GM21526 (cell line): Measurements from ENCODE around the gene COPS2.

Source experiments
- ATAC-seq: cut with Tn5 transposase; IDR thresholded peaks from one replicate; pipeline ENCODE4 v1.9.1; 2021; ENCODE audit warnings: moderate library complexity; ENCODE audit not compliant: unreplicated experiment, low FRiP score

Gene COPS2

DNA sequence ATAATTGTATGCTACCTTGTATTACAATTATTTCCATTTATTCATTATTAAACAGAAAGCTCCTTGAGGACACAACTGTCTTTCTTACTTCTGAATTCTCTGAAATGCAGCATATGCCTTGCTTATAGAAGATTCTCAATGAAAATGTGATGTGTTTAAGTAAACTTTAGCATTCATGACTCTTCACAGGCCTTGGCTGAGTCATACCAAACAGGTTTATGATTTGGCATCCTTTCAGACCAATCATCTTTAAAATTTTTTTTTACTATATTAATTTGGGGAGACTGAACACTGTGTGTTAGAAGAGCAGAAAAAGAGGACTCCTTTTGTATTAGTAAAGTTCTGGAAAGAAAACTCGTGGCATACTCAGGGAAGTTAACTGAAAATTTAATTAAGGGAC, 8.3 kb upstream of the COPS2 start:
- no peak for ATAC-seq

DNA sequence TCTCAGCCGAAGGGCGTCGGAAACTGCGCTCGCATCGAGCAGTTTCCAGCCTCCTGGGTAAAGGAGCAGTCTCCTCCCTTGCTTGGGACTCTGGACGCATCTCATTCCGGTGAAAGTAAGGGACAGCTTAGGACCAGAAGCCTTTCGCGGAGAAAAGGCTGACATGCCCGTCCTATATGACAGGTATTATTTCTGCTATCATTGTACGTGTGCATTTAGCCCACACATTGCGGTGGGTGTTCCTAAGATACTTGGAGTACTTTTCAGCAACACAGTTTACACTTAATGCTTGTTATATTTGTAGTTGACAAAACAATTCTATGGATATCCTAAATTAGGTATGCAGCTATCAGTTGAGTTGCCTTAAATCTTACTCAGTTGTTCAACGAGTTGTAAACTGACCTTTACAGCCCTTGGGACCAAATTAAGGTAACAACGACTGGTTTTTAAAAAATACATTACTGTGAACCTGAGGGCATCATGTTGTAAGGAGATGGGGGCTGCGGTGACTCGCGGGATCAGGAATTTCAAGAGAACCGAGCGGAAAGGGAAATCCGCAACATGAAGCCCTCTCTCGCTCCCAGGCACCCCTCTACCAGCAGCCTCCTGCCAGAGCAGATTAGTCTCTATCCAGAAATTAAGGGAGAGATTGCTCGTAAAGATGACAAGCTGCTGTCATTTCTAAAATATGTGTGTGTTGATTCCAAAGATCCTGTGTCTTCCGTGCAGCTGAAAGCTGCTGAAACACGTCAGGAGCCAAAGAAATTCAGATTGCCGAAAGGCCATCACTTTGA, 632 bp upstream of the COPS2 start:
- no peak for ATAC-seq

DNA sequence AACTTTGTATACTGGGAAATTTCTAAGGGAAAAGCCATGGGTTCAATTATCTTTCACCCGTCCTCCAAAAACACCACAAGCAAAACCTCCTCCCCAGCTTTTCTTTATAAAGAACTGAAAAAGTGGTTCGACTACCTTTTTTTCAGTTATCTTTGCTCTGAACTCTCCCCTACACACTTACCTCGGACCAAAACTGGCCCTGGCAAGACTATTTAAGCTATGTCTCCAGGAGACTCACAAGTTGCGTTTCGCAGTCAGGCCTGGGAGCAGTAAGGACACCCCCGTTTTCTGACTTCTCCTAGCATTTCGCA, 645 bp downstream of the COPS2 start:
- no peak for ATAC-seq

DNA sequence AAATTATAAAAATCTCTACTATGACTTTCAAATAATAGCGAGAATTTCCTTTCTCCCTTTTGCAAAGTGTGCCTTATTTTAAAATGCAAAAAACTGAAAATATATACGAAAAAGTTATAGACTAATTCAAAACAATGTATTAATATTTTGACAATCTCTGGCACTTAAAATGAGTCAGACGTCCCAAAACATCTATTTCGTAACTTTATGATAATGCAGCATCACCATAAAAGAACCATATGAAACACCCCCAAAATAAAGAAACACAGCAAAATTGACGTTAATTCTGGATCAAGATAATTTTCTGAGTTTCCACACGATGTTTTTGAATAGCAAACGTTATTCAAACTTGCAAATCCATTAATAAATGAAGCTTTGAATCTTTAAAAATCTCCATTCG, 1.0 kb downstream of the COPS2 start:
- ATAC-seq: no peak

DNA sequence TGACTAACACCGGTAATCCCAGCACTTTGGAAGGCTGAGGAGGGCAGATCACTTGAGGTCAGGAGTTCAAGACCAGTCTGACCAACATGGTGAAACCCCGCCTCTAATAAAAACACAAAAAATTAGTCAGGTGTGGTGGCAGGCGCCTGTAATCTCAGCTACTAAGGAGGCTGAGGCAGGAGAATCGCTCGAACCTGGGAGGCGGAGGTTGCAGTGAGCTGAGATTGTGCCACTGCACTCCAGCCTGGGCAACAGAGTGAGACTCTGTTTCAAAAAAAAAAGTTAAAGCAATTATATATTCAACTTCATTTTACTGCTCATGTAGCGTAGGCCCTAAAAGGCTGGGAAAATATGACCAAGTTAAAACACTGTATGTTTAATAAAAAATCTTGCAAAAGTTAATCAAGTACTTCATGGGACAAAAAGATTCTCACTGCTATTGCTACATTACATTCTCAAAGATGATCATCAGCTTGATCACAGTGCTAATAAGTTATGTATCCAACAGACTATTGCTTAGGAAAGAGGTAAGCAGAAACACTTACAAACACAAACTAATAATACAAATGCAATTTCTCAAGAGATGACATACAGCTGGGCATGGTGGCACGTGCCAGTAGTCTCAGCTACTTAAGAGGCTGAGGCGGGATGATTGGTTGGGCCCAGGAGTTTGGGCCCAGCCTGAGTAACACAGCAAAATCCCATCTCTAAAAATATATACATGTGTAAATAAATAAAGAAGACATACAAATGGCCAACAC, 2.7 kb downstream of the COPS2 start:
- ATAC-seq: no peak

DNA sequence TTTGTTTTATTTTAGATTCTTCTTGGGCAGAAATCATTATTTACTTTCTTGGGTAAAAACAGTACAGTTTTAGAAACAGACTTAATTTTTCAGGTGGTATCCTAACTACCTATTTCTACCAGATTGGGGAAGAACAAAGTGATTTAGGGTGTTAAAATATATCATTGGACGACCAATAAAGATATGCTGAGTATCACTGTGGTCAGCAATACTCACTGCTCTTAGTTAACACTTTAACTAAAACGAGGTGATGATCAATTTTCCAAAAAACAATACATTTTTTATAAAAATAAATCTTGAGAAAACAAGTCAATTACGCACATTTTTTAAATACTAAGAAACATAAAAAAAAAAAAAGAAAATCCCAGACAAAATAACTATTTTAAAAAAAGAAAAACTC, 3.6 kb downstream of the COPS2 start:
- ATAC-seq: no peak

DNA sequence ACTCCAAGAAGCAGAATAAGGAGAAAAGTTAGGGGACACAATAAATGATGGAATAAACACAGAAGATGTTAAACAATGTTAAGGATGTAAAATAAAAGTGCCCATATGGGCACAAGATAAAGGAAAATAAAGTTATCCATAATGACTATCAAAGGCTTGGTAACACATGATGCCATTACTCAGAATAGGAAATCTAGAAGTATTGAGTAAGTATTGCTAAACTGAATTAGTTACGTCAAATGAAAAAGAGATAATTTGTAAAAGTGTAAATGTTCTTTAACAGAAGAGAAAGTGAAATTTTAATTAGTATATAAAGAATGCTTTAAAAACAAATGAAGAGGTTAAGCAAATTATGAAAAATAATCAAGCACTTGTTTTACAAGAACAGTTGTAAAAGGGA, 6.7 kb downstream of the COPS2 start:
- ATAC-seq: no peak

DNA sequence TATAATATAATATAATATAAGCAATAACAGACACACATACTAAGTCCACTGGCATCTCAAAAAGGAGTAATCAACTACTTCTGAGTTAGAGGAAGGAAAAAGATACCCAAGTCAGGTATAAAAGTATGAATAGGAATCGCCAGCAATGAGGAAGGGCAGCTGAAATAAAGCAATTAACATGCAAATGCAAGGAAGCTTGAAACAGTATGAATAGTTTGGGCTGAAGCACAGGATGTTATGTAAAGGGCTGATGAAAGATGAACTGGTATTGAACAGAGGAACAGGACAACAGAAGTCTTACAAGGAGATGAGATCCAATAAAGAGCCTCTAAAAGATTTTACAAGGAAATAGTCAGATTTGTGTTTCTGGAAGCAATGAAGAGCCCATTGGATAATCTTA, 7.1 kb downstream of the COPS2 start:
- no peak for ATAC-seq

DNA sequence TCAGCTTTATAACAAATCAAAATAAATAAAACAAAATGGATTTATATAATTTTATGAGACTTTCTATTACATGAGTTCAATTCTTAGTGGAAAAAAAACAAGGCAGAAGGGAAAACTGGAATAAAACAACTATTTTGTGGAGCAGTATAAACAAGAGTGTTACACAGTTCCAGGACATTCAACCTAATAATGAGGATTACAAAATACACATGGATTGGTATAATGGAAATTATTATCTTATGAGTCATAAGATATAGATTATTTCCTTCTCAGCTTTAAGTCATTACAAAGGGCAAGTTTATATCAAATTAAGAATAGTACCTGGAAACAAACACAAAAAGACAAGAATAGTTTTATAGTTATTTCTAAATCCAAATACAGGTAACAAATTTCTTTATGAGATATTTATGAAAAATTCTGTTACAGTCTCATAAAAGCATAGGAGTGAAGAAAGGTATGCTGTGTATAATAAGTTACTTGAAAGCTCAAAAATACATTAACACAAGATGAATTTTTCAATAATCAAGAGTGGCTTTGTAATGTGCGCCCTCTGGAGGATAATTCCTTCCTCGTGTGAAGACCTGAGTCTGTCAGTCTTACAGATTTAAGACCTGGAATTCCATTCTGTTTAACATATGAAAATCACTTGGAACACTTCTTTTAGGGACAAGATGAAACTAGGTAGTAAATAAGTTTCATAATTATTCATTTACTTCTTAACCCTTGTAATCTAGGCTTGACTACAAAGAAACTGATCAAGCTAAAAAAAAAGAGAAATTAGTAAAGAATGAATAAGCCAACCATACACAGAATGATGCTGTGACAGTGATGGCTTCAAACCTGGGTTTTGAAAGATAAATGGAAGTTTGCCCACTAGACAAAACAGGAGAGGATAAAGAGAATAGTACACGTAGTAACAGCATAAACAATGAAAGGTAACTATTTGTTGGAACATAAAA, 9.5 kb downstream of the COPS2 start:
- ATAC-seq: no peak

DNA sequence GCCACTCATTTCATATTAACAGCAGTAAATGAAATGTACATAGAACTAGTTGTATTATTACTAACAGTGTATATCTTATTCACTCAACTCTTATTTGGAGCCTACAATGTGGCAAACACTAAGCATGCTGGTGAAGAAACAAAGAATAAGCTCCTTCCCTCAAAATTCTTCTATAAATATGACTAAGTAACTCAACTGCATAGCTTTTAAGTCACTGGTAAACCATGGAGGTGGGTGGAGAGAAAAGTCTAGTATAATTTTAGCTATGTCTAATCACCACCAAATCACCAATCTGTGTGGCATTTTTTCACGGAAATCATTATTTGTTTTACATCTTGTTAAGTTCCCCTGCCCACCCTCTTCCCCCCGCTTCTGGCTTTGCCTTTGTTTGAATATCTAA, 17.5 kb downstream of the COPS2 start:
- ATAC-seq: no peak

DNA sequence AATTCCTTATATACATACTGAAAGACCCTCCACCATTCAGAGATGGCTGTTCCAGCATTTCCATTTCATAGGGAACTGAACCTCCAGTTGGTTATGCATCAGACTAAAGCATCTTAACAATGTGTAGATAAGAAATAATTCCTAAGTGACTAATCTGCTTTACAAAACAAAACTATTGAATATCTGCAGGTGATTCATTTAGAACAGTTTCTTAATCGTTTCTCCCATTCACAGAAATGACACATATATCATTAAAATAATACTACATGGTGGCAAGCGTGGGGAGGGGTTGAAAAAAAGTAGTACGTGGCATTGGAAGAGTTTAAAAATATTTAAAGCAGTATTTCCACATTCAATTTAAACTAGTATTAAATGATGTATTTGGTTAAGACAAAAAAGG, 19.5 kb downstream of the COPS2 start:
- no peak for ATAC-seq

DNA sequence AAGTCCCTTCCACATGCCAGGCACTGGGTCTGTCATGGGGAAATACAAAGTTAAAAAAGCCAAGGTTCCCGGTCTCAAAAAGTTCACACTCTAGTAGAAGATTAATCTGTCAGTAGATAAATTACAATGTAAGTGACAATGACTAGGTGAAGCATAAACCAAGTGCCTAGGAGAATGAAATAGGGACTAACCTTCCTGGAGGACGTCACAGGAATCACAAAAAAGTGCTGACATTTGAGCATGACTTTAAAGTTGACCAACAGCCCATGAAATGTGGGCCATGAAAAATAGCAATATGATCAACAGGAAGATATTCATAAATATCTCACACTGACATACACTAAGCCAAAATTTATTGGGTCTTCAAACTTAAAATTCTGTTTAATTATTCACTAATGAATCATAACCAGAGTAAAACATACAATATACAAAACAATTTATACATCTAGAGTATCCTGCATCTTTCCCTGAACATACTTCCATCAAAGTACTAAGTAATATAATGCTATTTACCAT, 20.0 kb downstream of the COPS2 start:
- no peak for ATAC-seq

DNA sequence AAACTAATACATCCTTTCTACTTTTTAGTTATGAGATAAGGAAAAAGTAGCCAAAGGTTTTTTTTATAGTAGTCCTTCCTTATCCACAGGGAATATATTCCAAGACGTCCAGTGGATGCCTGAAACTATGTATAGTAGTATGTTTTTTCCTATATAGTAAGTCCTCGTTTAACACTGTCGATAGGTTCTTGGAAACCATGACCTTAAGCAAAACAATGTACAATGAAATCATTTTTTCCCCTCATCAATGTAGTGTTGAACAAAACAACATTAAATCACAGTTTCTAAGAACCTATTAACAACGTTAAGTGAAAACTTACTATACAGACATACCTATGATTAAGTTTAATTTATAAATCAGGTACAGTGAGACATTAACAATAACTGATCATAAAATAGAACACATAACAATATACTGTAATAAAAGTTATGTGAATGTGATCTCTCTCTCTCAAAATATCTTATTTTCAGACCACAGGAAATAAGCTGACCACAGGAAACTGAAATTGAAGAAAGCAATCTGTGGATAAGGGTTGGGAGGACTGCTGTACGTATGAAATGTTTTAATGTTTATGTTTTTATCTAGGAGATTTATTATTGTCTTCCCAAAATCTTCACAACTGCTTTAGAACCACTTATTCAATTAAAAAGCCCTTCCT, 20.6 kb downstream of the COPS2 start:
- no peak for ATAC-seq

DNA sequence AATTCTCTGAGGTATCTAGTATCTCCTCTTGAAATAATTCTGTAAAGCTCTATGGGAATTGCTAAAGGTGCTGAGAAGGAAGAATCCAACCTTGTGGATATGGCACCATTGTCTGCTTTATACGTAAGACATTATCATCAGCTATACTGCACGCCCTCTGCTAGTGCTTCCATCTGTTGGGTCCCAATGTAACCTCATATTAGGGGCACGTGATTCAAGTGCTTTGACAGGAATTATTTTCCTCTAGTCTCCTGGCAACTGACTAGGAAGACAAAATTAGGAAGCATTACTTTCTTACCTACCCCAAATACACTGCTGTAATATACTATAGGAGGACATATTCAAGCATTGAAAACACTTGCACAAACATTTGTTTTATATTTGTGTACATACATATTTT, 24.0 kb downstream of the COPS2 start:
- ATAC-seq: no peak

DNA sequence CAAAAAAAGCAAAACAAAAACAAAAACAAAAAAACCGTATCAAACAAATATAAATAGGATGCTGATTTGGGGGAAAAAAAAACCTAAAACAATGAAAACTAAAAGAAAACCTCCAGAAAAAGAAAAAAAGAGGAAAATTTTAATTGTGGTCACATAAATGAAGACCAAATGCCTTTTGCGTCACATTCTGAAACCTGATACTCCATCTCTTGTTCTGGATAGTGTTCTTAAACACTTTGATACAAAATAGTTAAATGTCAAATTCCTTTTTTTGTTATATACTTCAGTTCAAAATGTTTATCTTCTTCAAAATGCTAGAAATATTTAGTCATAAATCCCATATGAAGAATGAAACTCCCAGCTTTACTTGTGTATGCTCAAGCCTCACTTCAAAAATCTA, 31.0 kb downstream of the COPS2 start:
- ATAC-seq: no peak

DNA sequence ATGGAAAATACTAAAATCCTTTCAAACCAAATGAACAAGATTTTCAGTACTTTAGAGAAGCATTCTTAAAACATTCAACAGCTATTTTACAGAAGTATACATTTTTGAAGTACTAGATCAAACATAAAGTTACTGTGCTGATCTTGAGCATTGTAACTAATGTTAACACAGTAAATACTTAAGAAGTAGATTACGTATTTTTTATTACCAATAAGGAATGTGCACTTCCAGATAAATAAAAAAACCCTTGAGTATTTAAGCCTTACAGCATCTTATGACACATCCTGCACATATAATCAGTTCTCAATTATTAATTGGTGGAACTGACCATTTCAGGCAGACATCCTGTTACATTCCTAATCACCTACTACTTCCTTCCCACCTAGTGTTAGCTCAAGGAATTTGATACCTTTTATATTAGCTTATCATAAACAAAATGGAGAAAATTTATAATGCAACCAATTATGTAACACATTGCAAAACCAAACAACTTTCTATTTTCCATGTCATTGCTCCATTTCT, 32.8 kb downstream of the COPS2 start:
- no peak for ATAC-seq

DNA sequence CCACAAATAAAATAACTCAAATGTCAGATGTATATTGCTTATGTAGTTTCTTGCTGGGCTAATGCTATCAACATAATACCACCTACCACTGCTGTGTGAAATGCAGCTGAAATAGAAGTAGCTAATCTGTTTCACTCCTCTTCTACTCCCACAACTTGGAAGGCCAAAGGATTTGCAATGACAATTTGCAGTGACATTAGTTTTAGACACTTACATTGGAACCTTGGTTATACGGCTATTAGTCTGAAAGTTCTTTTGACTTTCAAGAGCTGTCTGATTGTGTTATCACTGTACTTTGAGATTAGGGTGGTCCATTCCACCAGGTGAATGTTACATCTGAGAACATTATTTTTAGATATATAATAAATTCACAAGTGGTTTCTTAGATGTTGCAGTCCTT, 33.5 kb downstream of the COPS2 start:
- no peak for ATAC-seq

DNA sequence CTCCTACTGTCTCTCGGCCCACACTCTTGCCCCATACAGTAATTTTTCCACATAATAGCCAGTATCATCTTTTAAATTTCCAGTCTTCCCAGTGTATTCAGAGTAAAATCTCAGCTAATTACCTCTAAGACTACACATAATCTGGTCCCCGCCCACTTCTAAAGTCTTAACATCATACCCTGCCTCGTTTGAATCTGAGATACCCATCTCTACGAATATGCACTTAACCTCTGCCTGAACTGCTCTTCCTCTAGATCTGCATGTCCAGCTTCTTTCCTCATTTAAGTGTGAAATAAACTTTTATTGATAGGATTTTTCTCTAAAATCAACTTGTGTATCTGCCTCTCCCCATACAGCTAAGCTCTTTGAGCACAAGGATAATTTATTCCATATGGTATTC, 34.6 kb downstream of the COPS2 start:
- ATAC-seq: no peak

DNA sequence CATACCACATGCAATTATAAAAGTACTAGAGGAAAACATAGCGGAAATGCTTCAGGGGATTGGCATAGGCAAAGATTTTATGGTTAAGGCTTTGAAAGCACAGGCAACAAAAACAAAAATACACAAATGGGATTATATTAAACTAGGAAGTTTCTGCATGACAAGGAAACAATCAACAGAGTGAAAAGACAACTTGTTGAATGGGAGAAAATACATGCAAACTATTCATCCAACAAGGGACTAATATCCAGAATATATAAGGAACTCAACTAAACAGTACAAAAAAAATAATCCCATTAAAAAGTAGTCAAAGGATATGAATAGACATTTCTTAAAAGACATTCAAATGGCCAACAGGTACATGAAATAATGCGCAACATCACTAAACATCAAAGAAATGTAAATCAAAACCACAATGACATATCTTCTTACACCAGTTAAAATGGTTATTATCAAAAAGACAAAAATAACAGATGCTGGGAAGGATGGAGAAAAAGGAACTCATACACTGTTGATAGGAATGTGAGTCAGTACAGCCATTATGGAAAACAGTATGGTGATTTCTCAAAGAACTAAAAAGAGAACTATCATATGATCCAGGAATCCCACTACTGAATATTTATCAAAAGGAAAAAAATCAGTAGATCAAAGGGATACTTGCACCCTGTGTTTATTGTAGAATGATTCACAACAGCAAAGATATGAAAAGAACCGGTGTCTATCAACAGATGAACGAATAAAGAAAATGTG, 39.1 kb downstream of the COPS2 start:
- ATAC-seq: no peak

DNA sequence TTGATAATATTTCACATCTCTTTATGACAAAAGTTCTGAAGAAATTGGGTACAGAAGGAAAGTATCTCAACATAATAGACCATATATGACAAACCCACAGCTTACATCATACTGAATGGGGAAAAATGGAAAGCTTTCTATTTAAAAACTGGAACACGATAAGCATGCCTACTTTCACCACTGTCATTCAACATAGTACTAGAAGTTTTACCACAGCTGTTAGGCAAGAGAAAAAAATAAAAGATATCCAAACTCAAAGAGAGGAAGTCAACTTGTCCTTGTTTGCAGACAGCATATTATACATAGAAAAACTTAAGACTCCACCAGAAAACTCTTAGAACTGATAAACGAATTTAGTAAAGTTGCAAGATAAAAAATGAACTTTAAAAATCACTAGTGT, 40.3 kb downstream of the COPS2 start:
- no peak for ATAC-seq
